ENCODE results near the gene CCNYL1. TPM values are rescaled to one million over a fixed set of nuclear protein-coding genes. Genes with fewer than 3 reads are reported as not detected.

CCNYL1 gene
- polyA plus RNA-seq, 3 donors = 4.1 to 10.6 (median 4.6) TPM

DNA sequence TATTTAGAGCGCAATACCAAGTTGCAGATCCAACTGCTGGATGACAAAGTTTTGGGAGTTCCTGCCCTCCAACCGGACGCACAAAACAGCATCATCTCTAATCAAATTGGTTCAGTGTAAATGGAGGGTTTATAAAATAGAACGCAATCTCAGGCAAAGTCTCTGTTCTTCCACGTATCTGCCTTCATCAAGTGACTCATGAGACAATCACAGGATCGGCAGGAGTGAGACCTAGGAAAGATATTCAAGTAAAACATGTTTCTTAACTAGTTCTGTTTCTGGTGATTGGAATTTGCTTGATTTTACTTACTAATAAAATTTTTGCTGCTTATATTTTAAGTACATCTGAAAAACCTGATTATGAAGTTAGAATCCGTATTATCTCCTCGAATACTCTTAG is 50.7 kb downstream of the CCNYL1 start:
- peaks cover 2 to 4% (median 3%) of the 10 kb centered on the region in 3 donors for H3K27me3 Mint-ChIP-seq (ENCODE audit: low read depth in 3 of 3)
- H3K9ac ChIP-seq (ENCODE audit: insufficient read depth, low read length, poor library complexity, severe bottlenecking) = no peak overlapping the region
- H3K9me3 ChIP-seq (replicated peaks in 1 of 2; ENCODE audit: control insufficient read depth in 1 of 2, insufficient read depth in 1 of 2, low read length in 2 of 2) = no peaks in the 10 kb centered on the region
- H4K20me1 ChIP-seq (ENCODE audit: insufficient read depth, low read length) = no peaks in the 10 kb centered on the region
- intact Hi-C loops (cut with micrococcal nuclease) = loop anchor here in 1 of 2 donors (10.0 kb wide), 1 partner anchor 273 kb away; no protein-coding TSS in a partner anchor
- no peak overlapping the region for H3K4me3 Mint-ChIP-seq
- no peak overlapping the region for H2AFZ ChIP-seq (ENCODE audit: insufficient read depth, low read depth, low read length, poor library complexity, severe bottlenecking)
- peaks cover 16% of the 10 kb centered on the region for H3K4me1 Mint-ChIP-seq
- H3K4me1 ChIP-seq (ENCODE audit: control insufficient read depth in 1 of 2, insufficient read depth in 2 of 2, low read length in 2 of 2) = peaks cover 6 to 12% of the 10 kb centered on the region in 2 donors
- H3K36me3 Mint-ChIP-seq = peaks cover 26 to 38% of the 10 kb centered on the region in 2 donors
- H3K27ac ChIP-seq (ENCODE audit: low read depth in 1 of 2, low read length in 2 of 2) = no peak overlapping the region
- H3K27me3 ChIP-seq (ENCODE audit: control insufficient read depth in 2 of 2, insufficient read depth in 2 of 2, low read length in 2 of 2) = no peaks in the 10 kb centered on the region
- H3K4me2 ChIP-seq (replicated peaks; ENCODE audit: extremely low read depth, low read length, poor library complexity, severe bottlenecking) = no peak overlapping the region
- no peak for DNase-seq
- H3K79me2 ChIP-seq (ENCODE audit: insufficient read depth, low read length) = no peaks in the 10 kb centered on the region
- no peak overlapping the region for H3K4me3 ChIP-seq (replicated peaks in 1 of 3; ENCODE audit: low read depth in 2 of 3, low read length in 3 of 3)
- H3K36me3 ChIP-seq (replicated peaks in 1 of 2; ENCODE audit: control insufficient read depth in 1 of 2, insufficient read depth in 2 of 2, low read length in 2 of 2) = peaks cover 3 to 26% of the 10 kb centered on the region in 2 donors
- no CpG with 5 or more reads among the region's 8 CpGs for WGBS (ENCODE audit: insufficient coverage)
- peaks cover 0 to under 1% (median 0%) of the 10 kb centered on the region in 7 donors for H3K9me3 Mint-ChIP-seq
- H3K27ac Mint-ChIP-seq = no peak overlapping the region
- no peak for TF ChIP-seq CTCF (IDR thresholded peaks at IDR 0.05)

GRCh38 chr2:207763303-207763917 is 52.0 kb downstream of the CCNYL1 start:
- Mint-ChIP-seq H3K4me3 (no peak overlapping the region), H3K27me3 (ENCODE audit: low read depth in 3 of 3) (peaks cover 8 to 14% (median 10%) of the 10 kb centered on the region in 3 donors), H3K36me3 (peaks cover 28 to 44% of the 10 kb centered on the region in 2 donors), H3K4me1 (peaks cover 28% of the 10 kb centered on the region), H3K27ac (no peak overlapping the region), H3K9me3 (peaks cover 0 to 3% (median 1%) of the 10 kb centered on the region in 7 donors)
- WGBS (ENCODE audit: insufficient coverage) = 100% methylated on average over 2 of the region's 8 CpGs
- Histone ChIP-seq H4K20me1 (ENCODE audit: insufficient read depth, low read length) (peaks cover 7% of the 10 kb centered on the region), H3K9ac (ENCODE audit: insufficient read depth, low read length, poor library complexity, severe bottlenecking) (no peak overlapping the region), H3K4me1 (ENCODE audit: control insufficient read depth in 1 of 2, insufficient read depth in 2 of 2, low read length in 2 of 2) (peaks cover 19 to 23% of the 10 kb centered on the region in 2 donors), H3K9me3 (replicated peaks in 1 of 2; ENCODE audit: control insufficient read depth in 1 of 2, insufficient read depth in 1 of 2, low read length in 2 of 2) (no peaks in the 10 kb centered on the region), H3K4me2 (replicated peaks; ENCODE audit: extremely low read depth, low read length, poor library complexity, severe bottlenecking) (no peak overlapping the region), H3K27ac (ENCODE audit: low read depth in 1 of 2, low read length in 2 of 2) (no peak overlapping the region), H2AFZ (ENCODE audit: insufficient read depth, low read depth, low read length, poor library complexity, severe bottlenecking) (no peak overlapping the region), H3K27me3 (ENCODE audit: control insufficient read depth in 2 of 2, insufficient read depth in 2 of 2, low read length in 2 of 2) (peaks cover 0 to 6% of the 10 kb centered on the region in 2 donors), H3K4me3 (replicated peaks in 1 of 3; ENCODE audit: low read depth in 2 of 3, low read length in 3 of 3) (no peak overlapping the region), H3K79me2 (ENCODE audit: insufficient read depth, low read length) (peaks cover 6% of the 10 kb centered on the region), H3K36me3 (replicated peaks in 1 of 2; ENCODE audit: control insufficient read depth in 1 of 2, insufficient read depth in 2 of 2, low read length in 2 of 2) (peaks cover 3 to 26% of the 10 kb centered on the region in 2 donors)
- DNase-seq = no peak
- TF ChIP-seq CTCF (IDR thresholded peaks at IDR 0.05) = no peak
- intact Hi-C loops (cut with micrococcal nuclease) = loop anchor here in 1 of 2 donors (10.0 kb wide), 1 partner anchor 271 kb away; no protein-coding TSS in a partner anchor
